ENCODE measurements around the gene THADA. TPM values are rescaled to one million over a fixed set of nuclear protein-coding genes. Genes with fewer than 3 reads are reported as not detected.

THADA gene
- total RNA-seq, 4 donors from 2014 or later: 32.5 to 41.6 (median 39.0) TPM

- DNase-seq (ENCODE audit: low spot score) (no peak), ATAC-seq (ENCODE audit: low FRiP score) (peak; percentile 24)
- no peak for TF ChIP-seq CTCF (IDR thresholded peaks at IDR 0.05)
Observed at GRCh38 chr2:43417300-43417699, 178.5 kb downstream of the THADA start.

- no peak for TF ChIP-seq CTCF (IDR thresholded peaks at IDR 0.05)
- ATAC-seq (ENCODE audit: low FRiP score) (no peak), DNase-seq (ENCODE audit: low spot score) (no peak)
Observed at GRCh38 chr2:43415592-43415991, 180.2 kb downstream of the THADA start.

GRCh38 chr2:43414586-43415135 is 181.2 kb downstream of the THADA start:
- ATAC-seq (ENCODE audit: low FRiP score) (no peak), DNase-seq (ENCODE audit: low spot score) (no peak)
- TF ChIP-seq CTCF (IDR thresholded peaks at IDR 0.05): no peak

- no peak for ATAC-seq (ENCODE audit: low FRiP score)
- TF ChIP-seq CTCF (IDR thresholded peaks at IDR 0.05): no peak
Observed at GRCh38 chr2:43414033-43414432, 181.8 kb downstream of the THADA start.

GRCh38 chr2:43412114-43412753 is 183.6 kb downstream of the THADA start:
- ATAC-seq (ENCODE audit: low FRiP score) (peak; percentile 25), DNase-seq (ENCODE audit: low spot score) (no peak)
- no peak for TF ChIP-seq CTCF (IDR thresholded peaks at IDR 0.05)

More at GRCh38 chr2:43414033-43414432, 181.8 kb downstream of the THADA start:
- DNase-seq (ENCODE audit: low spot score): no peak

- no peak for TF ChIP-seq CTCF (IDR thresholded peaks at IDR 0.05)
- ATAC-seq (ENCODE audit: low FRiP score) (no peak), DNase-seq (ENCODE audit: low spot score) (no peak)
Observed at GRCh38 chr2:43410055-43410604, 185.7 kb downstream of the THADA start.

Measured in omental fat pad (tissue), 4 donors.